A549 (cell line): ENCODE results near the gene LAMP5.

Experiments
- CHD4 ChIP-seq: fragments of 200-600 bp; sonication (generic); IDR thresholded peaks from 2 replicates; pipeline ENCODE4 v1.6.1; 2016; ENCODE audit warnings: antibody characterized with exemption, mild to moderate bottlenecking, borderline replicate concordance
- EP300 ChIP-seq, 2 experiments: fragments of >200 bp; sonication (Bioruptor Twin); formaldehyde crosslinking; IDR thresholded peaks; 2 replicates in 1 of 2; 3 replicates in 1 of 2; pipeline ENCODE4 v1.6.1; 2016 to 2017
- JUN ChIP-seq, 2 experiments: fragments of >200 bp; sonication (Bioruptor Twin); formaldehyde crosslinking; IDR thresholded peaks; 2 replicates in 1 of 2; 3 replicates in 1 of 2; pipeline ENCODE4 v1.6.1; 2016 to 2017
- POLR2A ChIP-seq: IDR thresholded peaks from 2 replicates; pipeline ENCODE4 v1.6.1; 2012; ENCODE audit warnings: mild to moderate bottlenecking, low read length
- TF ChIP-seq, protein P1 (sequence below): fragments of >200 bp; sonication (Bioruptor Twin); formaldehyde crosslinking; IDR thresholded peaks from 3 replicates; pipeline ENCODE4 v1.5.1; 2016

DNA sequence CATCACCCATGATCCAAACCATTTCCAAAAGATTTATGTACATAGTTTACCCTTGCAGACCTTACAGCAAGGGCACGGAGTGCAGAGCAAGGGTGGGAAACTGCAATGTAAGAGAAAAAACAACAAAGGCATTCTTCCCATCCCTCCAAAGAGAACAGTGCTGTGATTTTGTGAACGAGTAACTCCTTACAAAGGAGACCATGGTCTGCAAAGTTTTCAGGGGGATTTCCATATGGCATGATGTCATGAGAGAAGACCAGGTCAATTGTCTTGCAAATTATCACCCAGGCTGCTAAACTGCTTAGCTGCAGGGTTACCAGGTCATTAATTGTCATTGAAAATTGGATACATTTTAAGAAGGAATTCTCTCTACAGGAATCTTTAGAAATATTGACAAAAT is 58.3 kb downstream of the LAMP5 start:
- TF ChIP-seq, protein P1, sequence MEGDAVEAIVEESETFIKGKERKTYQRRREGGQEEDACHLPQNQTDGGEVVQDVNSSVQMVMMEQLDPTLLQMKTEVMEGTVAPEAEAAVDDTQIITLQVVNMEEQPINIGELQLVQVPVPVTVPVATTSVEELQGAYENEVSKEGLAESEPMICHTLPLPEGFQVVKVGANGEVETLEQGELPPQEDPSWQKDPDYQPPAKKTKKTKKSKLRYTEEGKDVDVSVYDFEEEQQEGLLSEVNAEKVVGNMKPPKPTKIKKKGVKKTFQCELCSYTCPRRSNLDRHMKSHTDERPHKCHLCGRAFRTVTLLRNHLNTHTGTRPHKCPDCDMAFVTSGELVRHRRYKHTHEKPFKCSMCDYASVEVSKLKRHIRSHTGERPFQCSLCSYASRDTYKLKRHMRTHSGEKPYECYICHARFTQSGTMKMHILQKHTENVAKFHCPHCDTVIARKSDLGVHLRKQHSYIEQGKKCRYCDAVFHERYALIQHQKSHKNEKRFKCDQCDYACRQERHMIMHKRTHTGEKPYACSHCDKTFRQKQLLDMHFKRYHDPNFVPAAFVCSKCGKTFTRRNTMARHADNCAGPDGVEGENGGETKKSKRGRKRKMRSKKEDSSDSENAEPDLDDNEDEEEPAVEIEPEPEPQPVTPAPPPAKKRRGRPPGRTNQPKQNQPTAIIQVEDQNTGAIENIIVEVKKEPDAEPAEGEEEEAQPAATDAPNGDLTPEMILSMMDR: no peak
- no peak for TF ChIP-seq EP300 (IDR thresholded peaks at IDR 0.05)
- TF ChIP-seq JUN (IDR thresholded peaks at IDR 0.05): no peak
- no peak for TF ChIP-seq POLR2A
- no peak for TF ChIP-seq CHD4
